ENCODE data around the gene PCSK2. TPM values are rescaled to one million over a fixed set of nuclear protein-coding genes. Genes with fewer than 3 reads are reported as not detected.

The PCSK2 gene
- total RNA-seq, 1 donor from 2014 or later, result 0.74 TPM

- no peak for DNase-seq
- Histone ChIP-seq H3K27ac (replicated peaks) (no peak overlapping the region), H3K27me3 (ENCODE audit: low read depth) (no peaks in the 10 kb centered on the region), H3K4me1 (no peaks in the 10 kb centered on the region), H3K4me3 (no peak overlapping the region), H3K9me3 (replicated peaks) (peaks cover 7% of the 10 kb centered on the region), H3K36me3 (no peaks in the 10 kb centered on the region)
- no peak for TF ChIP-seq CTCF (IDR thresholded peaks at IDR 0.05; ENCODE audit: borderline replicate concordance)
- intact Hi-C loops (cut with micrococcal nuclease), result no loop called here
Measured at GRCh38 chr20:17304774-17305173, 77.9 kb downstream of the PCSK2 start.

DNA sequence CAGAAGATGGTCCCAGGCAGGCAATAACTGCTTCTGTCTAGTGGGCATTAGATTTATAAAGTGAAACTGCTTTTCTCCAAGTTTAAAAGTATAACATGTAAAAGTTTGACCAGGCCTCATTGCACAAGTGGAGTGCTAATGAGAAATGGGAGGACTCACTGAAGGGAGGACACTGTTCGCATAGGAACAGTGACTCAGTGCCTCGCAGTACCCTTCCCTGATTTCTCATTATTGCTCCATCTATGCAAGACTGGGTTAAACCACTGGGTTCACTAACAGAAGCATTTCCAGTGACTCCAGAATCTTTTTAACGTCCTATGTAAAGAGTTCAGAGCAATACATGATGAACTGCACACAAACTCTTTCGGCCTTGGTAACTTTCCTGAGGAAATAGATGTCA is 79.6 kb downstream of the PCSK2 start:
- DNase-seq, result no peak
- intact Hi-C loops (cut with micrococcal nuclease), result no loop called here
- H3K4me3 ChIP-seq, result no peak overlapping the region
- H3K27me3 ChIP-seq (ENCODE audit: low read depth), result no peaks in the 10 kb centered on the region
- no peaks in the 10 kb centered on the region for H3K36me3 ChIP-seq
- no peaks in the 10 kb centered on the region for H3K4me1 ChIP-seq
- H3K27ac ChIP-seq (replicated peaks), result no peak overlapping the region
- no peak for TF ChIP-seq CTCF (IDR thresholded peaks at IDR 0.05; ENCODE audit: borderline replicate concordance)
- H3K9me3 ChIP-seq (replicated peaks), result peaks cover 7% of the 10 kb centered on the region

DNA sequence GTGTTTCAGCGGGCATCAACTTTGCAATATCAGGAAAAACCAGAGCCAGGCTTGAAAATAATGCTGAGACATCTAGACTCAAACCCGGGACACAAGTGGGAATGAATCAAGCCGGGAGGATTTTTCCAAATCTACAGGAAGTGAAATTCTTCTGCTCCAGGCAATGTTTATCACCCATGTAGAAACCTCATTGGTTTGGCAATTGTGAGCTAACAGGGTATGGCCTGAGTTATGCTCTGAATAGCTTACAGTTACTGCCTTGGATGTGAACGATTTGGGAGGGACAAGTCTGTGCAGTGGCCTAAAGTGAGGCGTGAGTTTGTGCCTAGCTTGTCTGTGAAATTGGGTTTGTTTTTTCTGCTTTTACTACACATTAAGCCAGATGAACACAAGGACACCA is 87.4 kb downstream of the PCSK2 start:
- Histone ChIP-seq H3K4me3 (no peak overlapping the region), H3K36me3 (no peaks in the 10 kb centered on the region), H3K27me3 (ENCODE audit: low read depth) (peaks cover 57% of the 10 kb centered on the region), H3K9me3 (replicated peaks) (no peaks in the 10 kb centered on the region), H3K27ac (replicated peaks) (no peak overlapping the region), H3K4me1 (no peaks in the 10 kb centered on the region)
- no peak for DNase-seq
- TF ChIP-seq CTCF (IDR thresholded peaks at IDR 0.05; ENCODE audit: borderline replicate concordance), result no peak
- intact Hi-C loops (cut with micrococcal nuclease), result no loop called here

- H3K27me3 ChIP-seq (ENCODE audit: low read depth), result peaks cover 64% of the 10 kb centered on the region
- H3K36me3 ChIP-seq, result no peaks in the 10 kb centered on the region
- H3K4me1 ChIP-seq, result no peaks in the 10 kb centered on the region
- intact Hi-C loops (cut with micrococcal nuclease), result no loop called here
- DNase-seq, result no peak
- H3K4me3 ChIP-seq, result peak overlapping the region; percentile 25
- H3K27ac ChIP-seq (replicated peaks), result no peak overlapping the region
- no peaks in the 10 kb centered on the region for H3K9me3 ChIP-seq (replicated peaks)
- TF ChIP-seq CTCF (IDR thresholded peaks at IDR 0.05; ENCODE audit: borderline replicate concordance), result no peak
Measured at GRCh38 chr20:17315407-17316231, 88.8 kb downstream of the PCSK2 start.

- H3K4me1 ChIP-seq, result no peaks in the 10 kb centered on the region
- intact Hi-C loops (cut with micrococcal nuclease), result no loop called here
- peaks cover 64% of the 10 kb centered on the region for H3K27me3 ChIP-seq (ENCODE audit: low read depth)
- no peaks in the 10 kb centered on the region for H3K36me3 ChIP-seq
- H3K27ac ChIP-seq (replicated peaks), result no peak overlapping the region
- no peaks in the 10 kb centered on the region for H3K9me3 ChIP-seq (replicated peaks)
- no peak for DNase-seq
- no peak for TF ChIP-seq CTCF (IDR thresholded peaks at IDR 0.05; ENCODE audit: borderline replicate concordance)
- H3K4me3 ChIP-seq, result no peak overlapping the region
Measured at GRCh38 chr20:17316316-17317038, 89.6 kb downstream of the PCSK2 start.
